PC-9 (cell line): Measurements from ENCODE around the gene TLR8. TPM values are rescaled to one million over a fixed set of nuclear protein-coding genes. Genes with fewer than 3 reads are reported as not detected.

Experiments used
- BruUV-seq: library from RNA; stranded (reverse); fragments of 400-500 nt; replicated peaks from 2 replicates; lab custom pipeline; 2021; lab: Mats Ljungman, UMichigan
- CTCF ChIA-PET: fragments of 300-600 bp; sonication (Branson Sonifier 250); formaldehyde crosslinking; loops from one replicate; lab custom pipeline; 2022; ENCODE audit warnings: antibody characterized with exemption; lab: Charles Lee
- POLR2A ChIA-PET: fragments of 300-600 bp; sonication (Branson Sonifier 250); formaldehyde crosslinking; loops from one replicate; lab custom pipeline; 2022; ENCODE audit warnings: antibody characterized with exemption; ENCODE audit not compliant: unreplicated experiment; lab: Charles Lee
- DNase-seq, 2 experiments: peaks; one replicate each; pipeline versions ENCODE4 v3.0.0 to v3.0.0-alpha.2; 2015 to 2022; ENCODE audit warnings: mixed read lengths in 1 of 2
- H2AFZ ChIP-seq: fragments of 200-600 bp; sonication (generic); 2 replicates; pipeline ENCODE4 v1.8.1; 2017; ENCODE audit warnings: antibody characterized with exemption
- H3F3A ChIP-seq: fragments of 200-600 bp; sonication (generic); 2 replicates; pipeline ENCODE4 v1.8.1; 2017; ENCODE audit warnings: antibody characterized with exemption, mild to moderate bottlenecking, low read depth; ENCODE audit not compliant: insufficient read depth
- H3K27ac ChIP-seq: fragments of 200-600 bp; sonication (generic); 2 replicates; pipeline ENCODE4 v1.6.1; 2016; ENCODE audit warnings: mixed run types
- H3K27me3 ChIP-seq: fragments of 200-600 bp; sonication (generic); 2 replicates; pipeline ENCODE4 v1.6.1; 2016; ENCODE audit warnings: low read depth, mixed run types; ENCODE audit not compliant: insufficient read depth
- H3K36me3 ChIP-seq: fragments of 200-600 bp; sonication (generic); 2 replicates; pipeline ENCODE4 v1.6.1; 2016; ENCODE audit warnings: low read depth, mixed run types
- H3K4me1 ChIP-seq: fragments of 200-600 bp; sonication (generic); replicated peaks from 2 replicates; pipeline ENCODE4 v1.6.1; 2016; ENCODE audit warnings: mixed run types; ENCODE audit not compliant: insufficient read depth
- H3K4me2 ChIP-seq: fragments of 200-600 bp; sonication (generic); 2 replicates; pipeline ENCODE4 v1.6.1; 2017; ENCODE audit warnings: mixed run types
- H3K4me3 ChIP-seq: fragments of 200-600 bp; sonication (generic); 2 replicates; pipeline ENCODE4 v1.6.1; 2016; ENCODE audit warnings: mixed run types
- H3K79me2 ChIP-seq: fragments of 200-600 bp; sonication (generic); 2 replicates; pipeline ENCODE4 v1.6.1; 2017; ENCODE audit warnings: low read depth, mixed run types
- H3K9me2 ChIP-seq: fragments of 200-600 bp; sonication (generic); 2 replicates; pipeline ENCODE4 v1.8.1; 2017; ENCODE audit warnings: mild to moderate bottlenecking; ENCODE audit not compliant: insufficient read depth
- H3K9me3 ChIP-seq: fragments of 200-600 bp; sonication (generic); 2 replicates; pipeline ENCODE4 v1.8.1; 2016; ENCODE audit warnings: low read depth; ENCODE audit not compliant: insufficient read depth
- H4K20me1 ChIP-seq: fragments of 200-600 bp; sonication (generic); 2 replicates; pipeline ENCODE4 v1.8.1; 2017; ENCODE audit not compliant: insufficient read depth
- CTCF ChIP-seq: fragments of 200-600 bp; sonication (generic); conservative IDR thresholded peaks from 2 replicates; pipeline ENCODE4 v1.6.1; 2017; ENCODE audit warnings: mixed run types, antibody characterized with exemption, mild to moderate bottlenecking, moderate library complexity
- EZH2 ChIP-seq: fragments of 200-600 bp; sonication (generic); IDR thresholded peaks from 2 replicates; pipeline ENCODE4 v1.8.0; 2017; ENCODE audit warnings: antibody characterized with exemption, low read depth
- intact Hi-C: fragments of 100-400 bp; cut with micrococcal nuclease; formaldehyde crosslinking; loops from one replicate; pipeline ENCODE4 v1.10.0; 2022; ENCODE audit not compliant: unreplicated experiment
- total RNA-seq: library from RNA; stranded (reverse); gene quantifications from 2 replicates; pipeline ENCODE4 v1.2.3, GENCODE V29; 2021

The TLR8 gene
- total RNA-seq, 1 experiment from 2014 or later, result not detected

- Histone ChIP-seq H3K4me2 (no peak overlapping the region), H3F3A (no peaks in the 10 kb centered on the region), H3K79me2 (no peaks in the 10 kb centered on the region), H2AFZ (no peak overlapping the region), H3K4me3 (no peak overlapping the region), H3K9me3 (no peaks in the 10 kb centered on the region), H3K9me2 (no peaks in the 10 kb centered on the region), H3K27me3 (no peaks in the 10 kb centered on the region), H3K36me3 (no peaks in the 10 kb centered on the region), H4K20me1 (no peaks in the 10 kb centered on the region), H3K27ac (no peak overlapping the region), H3K4me1 (no peaks in the 10 kb centered on the region)
- intact Hi-C loops, result no loop called here
- ChIA-PET CTCF (no interaction called here), POLR2A (no interaction called here)
- no peak for DNase-seq
- no peak for TF ChIP-seq CTCF
- TF ChIP-seq EZH2, result no peak
- BruUV-seq, result no TSS peak
Observed at GRCh38 chrX:12892716-12893115, 13.7 kb upstream of the TLR8 start.

GRCh38 chrX:12894074-12895030 is 12.1 kb upstream of the TLR8 start:
- H3K4me2 ChIP-seq, result no peak overlapping the region
- H3K27ac ChIP-seq, result no peak overlapping the region
- DNase-seq, result peak in 1 of 2 experiments; percentile 10
- no peak overlapping the region for H3K4me3 ChIP-seq
- BruUV-seq, result no TSS peak
- no peaks in the 10 kb centered on the region for H3K79me2 ChIP-seq
- no peaks in the 10 kb centered on the region for H4K20me1 ChIP-seq
- H3K4me1 ChIP-seq, result no peaks in the 10 kb centered on the region
- H3K9me3 ChIP-seq, result no peaks in the 10 kb centered on the region
- no peaks in the 10 kb centered on the region for H3K9me2 ChIP-seq
- peak; percentile 52 for TF ChIP-seq CTCF
- no peak for TF ChIP-seq EZH2
- H3K27me3 ChIP-seq, result no peaks in the 10 kb centered on the region
- no peaks in the 10 kb centered on the region for H3F3A ChIP-seq
- H2AFZ ChIP-seq, result no peak overlapping the region
- ChIA-PET POLR2A (no interaction called here), CTCF (no interaction called here)
- intact Hi-C loops, result no loop called here
- no peaks in the 10 kb centered on the region for H3K36me3 ChIP-seq

GRCh38 chrX:12895866-12896265 is 10.6 kb upstream of the TLR8 start:
- H3K36me3 ChIP-seq, result no peaks in the 10 kb centered on the region
- no peaks in the 10 kb centered on the region for H3F3A ChIP-seq
- no peak overlapping the region for H3K27ac ChIP-seq
- H2AFZ ChIP-seq, result no peak overlapping the region
- no peaks in the 10 kb centered on the region for H3K9me2 ChIP-seq
- ChIA-PET POLR2A (no interaction called here), CTCF (no interaction called here)
- BruUV-seq, result no TSS peak
- no peaks in the 10 kb centered on the region for H3K9me3 ChIP-seq
- no peaks in the 10 kb centered on the region for H4K20me1 ChIP-seq
- no peak overlapping the region for H3K4me3 ChIP-seq
- no peak overlapping the region for H3K4me2 ChIP-seq
- intact Hi-C loops, result no loop called here
- no peaks in the 10 kb centered on the region for H3K27me3 ChIP-seq
- no peak for DNase-seq
- H3K79me2 ChIP-seq, result no peaks in the 10 kb centered on the region
- TF ChIP-seq CTCF (no peak), EZH2 (no peak)
- no peaks in the 10 kb centered on the region for H3K4me1 ChIP-seq
